GM21423 (cell line): Measurements from ENCODE around the gene ADRB2.
"Not testable (repeated sequence)": the region's sequence is repeated elsewhere in the genome, so short reads cannot be mapped to it uniquely, and the experiment has no call there.

Experiments used
- ATAC-seq: cut with Tn5 transposase; IDR thresholded peaks from one replicate; pipeline ENCODE4 v1.9.1; 2021; ENCODE audit warnings: mild to moderate bottlenecking, moderate library complexity; ENCODE audit not compliant: unreplicated experiment

Gene ADRB2

GRCh38 chr5:148826053-148826738 is at the start of gene ADRB2:
Gene ADRB2 (plus strand): TSS chr5:148826611. CDS start chr5:148826832, 221 bp downstream.
- ATAC-seq: peak; percentile 98

- ATAC-seq: no peak
Observed at GRCh38 chr5:148776780-148777179, 49.6 kb upstream of the ADRB2 start.

GRCh38 chr5:148778882-148779281 is 47.5 kb upstream of the ADRB2 start:
- ATAC-seq: no peak

- ATAC-seq: no peak
Observed at GRCh38 chr5:148780711-148781110, 45.7 kb upstream of the ADRB2 start.

DNA sequence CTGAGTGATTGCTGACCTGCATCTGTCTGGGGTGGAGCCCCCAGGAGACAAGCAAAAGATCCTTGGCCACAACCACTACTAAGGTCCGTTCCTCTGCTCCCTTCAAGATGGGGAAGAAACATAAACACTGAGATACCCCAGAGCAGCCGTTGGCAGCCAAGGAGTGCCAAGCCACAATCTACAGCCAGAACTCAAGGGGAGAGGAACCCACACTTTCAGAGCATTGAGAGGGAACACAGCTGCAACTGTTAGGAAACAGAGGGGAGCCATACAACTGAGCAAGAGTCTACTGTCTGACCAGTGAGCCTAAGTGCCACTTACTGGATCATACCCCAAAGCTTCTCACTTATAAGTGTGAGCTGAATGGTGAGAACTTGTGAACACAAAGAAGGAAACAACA is 44.6 kb upstream of the ADRB2 start:
- ATAC-seq: no peak

DNA sequence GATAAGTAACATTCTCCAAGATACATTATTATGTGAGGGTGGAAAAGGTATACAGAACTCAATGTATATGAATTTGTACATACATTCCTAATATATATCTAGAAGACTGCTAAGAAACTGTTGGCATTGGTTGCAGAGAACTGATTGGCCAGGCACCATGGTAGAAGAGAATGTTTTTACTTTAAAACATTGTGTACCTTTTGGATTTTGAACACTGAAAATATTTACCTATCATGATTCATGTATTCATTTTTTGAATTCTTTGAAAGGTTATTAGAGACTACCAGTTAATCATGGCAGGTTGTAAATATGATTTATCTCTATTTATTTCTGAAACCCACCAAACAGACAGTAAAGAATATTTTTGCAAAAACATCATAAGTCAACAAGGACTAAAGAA is 41.2 kb upstream of the ADRB2 start:
- no peak for ATAC-seq

GRCh38 chr5:148786456-148786855 is 40.0 kb upstream of the ADRB2 start:
- no peak for ATAC-seq

DNA sequence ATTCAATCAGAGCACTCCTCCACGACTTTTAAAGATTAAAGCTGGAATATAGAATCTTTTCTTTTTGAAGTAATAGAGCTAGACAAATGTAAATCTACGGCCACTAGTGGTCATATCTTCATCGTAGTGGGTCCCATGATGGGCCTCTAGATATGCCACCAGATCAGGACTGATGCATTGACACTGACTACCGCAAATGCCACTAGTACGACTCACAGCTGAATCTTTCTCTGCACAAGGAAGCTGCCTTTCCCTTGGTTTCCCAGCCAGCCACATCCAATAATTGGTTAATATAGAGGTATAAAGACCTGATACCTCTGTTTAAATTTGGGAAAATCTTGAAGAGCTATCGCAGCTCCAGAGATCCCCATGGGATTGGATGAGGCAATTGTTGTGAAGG is 37.8 kb upstream of the ADRB2 start:
- ATAC-seq: no peak

GRCh38 chr5:148790545-148791333 is 35.7 kb upstream of the ADRB2 start:
- ATAC-seq: no peak

DNA sequence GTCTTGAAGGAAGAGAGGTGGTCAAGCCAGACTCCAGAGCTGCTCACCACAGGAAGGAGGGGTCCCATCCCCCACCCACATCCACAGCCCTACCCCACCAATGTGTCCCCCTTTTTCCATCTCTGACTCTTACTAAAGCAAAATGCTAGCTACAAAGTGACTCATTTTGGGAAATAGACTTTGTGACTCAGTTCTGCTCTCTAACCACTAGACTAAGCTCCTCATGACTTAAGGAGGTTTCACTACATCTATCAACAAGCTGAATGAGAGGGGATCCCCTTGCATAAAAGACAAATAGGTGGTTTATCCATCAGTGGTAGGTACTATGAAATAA is 35.1 kb upstream of the ADRB2 start:
- ATAC-seq: peak; percentile 93

DNA sequence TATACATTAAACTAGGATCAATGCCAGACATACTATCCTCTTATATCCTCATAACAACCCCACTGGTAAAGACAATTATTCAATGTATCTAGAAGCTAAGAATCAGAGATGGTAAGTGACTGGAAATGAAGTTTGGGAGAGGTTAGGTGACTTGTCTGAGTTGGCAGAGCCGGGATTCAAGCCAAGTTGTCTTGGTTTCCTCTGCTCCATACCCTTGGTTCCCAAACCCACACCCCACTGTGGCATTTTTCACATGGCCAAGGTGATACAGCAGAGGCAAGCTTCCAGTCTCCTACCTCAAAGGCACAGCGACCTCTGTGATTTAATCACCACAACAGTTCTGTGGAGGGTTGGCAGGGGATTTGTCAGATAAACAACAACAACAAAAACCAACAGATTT is 34.7 kb upstream of the ADRB2 start:
- ATAC-seq: no peak

GRCh38 chr5:148792744-148793143 is 33.7 kb upstream of the ADRB2 start:
- no peak for ATAC-seq

DNA sequence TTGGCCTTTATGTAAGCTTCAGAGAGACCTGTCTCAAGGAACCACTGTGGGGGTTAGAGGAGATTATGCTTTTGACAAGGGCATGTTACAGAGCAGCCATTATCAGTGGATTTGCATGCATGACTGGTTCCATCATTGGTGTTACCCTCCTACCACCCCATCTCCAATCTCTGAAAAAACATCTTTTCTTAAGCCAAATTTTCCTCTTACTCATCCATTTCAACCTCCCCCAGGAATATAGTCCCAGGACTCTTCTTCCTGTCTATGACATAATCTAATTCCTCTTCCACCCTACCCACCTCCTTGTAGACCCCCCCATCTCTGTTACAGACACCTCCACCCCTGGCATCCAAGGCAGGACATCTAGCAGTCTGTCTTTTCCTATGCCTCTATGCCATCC is 33.1 kb upstream of the ADRB2 start:
- no peak for ATAC-seq

DNA sequence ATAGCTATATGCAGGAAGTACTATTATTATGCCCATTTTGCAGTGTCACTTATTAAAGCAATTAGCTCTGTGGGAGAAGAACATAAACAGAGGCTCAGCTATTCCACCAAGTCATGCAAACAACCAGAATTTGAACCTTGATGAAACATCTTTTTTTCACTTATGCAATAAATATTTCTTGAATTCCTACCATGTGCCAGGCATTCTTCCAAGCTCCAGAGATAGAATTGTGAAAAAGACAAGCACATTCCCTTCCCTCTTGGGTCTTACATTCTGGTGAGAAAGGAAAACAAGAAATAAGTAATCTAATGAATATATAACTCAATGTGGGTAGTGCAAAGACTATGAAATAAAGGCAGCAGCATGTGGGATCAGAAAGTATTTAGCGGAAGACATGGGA is 32.1 kb upstream of the ADRB2 start:
- no peak for ATAC-seq

GRCh38 chr5:148794729-148795561 is 31.5 kb upstream of the ADRB2 start:
- peak; percentile 33 for ATAC-seq

DNA sequence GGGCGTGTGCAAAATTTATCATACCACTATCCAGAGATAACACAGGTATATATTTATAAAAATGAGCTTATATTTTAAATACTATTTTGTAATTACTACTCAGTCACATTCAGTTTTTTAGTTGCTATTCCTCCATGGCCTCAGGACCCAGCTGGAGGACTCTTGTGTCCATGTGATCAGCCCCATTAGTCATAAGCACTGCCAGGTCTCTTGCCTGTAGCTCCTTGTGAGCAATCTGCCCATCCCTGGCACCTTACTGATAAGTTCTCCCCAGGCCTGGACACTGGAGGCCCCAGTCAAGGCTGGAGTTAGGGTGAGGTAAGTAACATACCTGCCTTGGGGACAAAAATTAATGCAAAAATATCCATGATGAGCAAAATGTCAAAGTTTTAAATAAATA is 29.5 kb upstream of the ADRB2 start:
- no peak for ATAC-seq

DNA sequence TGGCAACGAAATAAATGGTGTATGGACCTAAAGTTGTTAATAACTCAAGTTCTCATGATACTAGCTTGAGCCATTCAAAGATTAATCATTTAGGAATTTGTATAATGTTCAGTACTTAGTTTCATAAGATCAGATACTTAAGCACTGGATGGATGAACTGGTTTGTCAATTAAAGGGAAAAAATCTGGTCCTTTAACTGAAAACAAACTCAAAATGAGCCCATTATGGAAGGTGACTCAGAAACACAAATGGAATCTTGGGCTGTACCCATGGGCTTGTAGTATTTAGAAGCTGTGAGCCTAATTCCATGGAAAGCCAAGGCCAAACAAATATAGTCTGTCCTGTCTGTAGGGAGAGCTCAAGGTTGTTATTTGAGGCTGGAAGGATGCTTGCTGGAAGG is 27.6 kb upstream of the ADRB2 start:
- ATAC-seq: no peak

DNA sequence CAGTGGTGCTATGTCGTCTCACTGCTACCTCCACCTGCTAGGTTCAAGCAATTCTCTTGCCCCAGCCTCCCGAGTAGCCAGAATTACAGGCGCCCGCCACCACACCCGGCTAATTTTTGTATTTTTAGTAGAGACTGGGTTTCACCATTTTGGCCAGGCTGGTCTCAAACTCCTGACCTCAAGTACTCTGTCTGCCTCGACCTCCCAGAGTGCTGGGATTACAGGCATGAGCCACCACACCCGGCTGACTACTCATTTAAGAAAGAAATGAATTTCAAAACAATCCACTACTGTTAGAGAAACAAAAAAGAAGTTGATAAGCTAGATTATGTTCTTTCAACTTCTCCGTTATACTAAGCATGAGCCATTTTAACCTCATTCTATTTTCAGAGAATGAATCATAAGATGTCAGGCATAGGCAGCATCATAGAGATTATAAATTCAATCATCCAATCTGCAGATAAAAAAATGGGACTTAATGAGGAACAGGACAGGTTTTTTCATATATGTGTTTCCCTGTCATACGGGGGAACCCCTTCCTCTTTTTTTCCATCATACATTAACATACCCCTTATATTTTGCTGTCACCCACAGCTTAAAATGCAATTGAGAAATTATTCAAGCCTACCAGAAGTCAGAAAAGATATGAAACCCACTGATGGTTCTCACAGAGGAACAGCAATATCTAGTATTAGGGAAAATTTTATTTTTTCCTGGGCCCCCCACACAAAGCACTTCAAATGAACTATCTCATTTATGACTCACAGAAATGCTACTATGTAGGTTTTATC is 26.5 kb upstream of the ADRB2 start:
- ATAC-seq: no peak

DNA sequence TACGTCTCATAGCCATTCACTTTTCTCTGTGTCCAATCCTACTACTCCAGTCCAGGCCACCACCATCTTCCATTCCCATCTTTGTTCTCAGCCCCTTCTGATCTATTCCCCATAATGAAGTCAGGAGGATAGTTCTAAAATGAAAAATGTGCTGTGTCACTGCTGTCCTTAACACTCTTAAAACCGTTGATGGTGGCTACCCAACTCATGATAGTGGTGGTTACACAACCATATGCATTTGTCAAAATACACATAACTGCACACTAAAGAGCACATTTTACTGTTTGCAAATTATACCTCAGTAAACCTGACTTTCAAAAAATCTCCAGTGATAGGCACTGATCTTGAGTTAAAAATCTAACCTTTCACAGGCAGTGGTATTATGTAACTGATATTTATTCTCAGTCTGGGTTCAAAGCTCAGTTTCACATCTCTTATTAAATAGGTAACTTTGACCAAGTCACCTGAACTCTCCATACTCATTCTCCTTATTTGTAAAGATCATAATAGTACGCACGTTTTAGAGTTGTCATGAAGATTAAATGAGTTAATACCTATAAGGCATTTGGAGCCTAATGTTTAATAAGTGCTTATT is 24.6 kb upstream of the ADRB2 start:
- ATAC-seq: no peak

DNA sequence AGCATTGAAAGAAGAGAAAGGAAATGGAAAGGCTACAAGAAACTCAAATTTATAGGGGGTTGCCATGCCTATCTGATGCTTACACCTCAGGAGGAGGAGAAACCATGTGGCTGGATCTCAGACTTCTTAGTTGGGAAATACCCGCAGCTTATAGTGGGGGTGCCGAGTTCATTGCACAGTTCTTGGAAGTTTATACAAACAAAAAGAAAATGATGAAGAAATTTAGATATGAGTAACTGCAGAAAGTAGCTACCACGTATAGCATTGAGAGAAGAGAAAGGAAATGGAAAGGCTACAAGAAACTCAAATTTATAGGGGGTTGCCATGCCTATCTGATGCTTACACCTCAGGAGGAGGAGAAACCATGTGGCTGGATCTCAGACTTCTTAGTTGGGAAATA is 23.0 kb upstream of the ADRB2 start:
- ATAC-seq: not testable (repeated sequence)

- ATAC-seq: no peak
Observed at GRCh38 chr5:148804393-148804792, 22.0 kb upstream of the ADRB2 start.
